Measurements from ENCODE around the gene CYP2W1. TPM values are rescaled to one million over a fixed set of nuclear protein-coding genes. Genes with fewer than 3 reads are reported as not detected.

Gene CYP2W1
- polyA plus RNA-seq, 2 of the 4 experiments (the other 2 are of a cell fraction) = not detected

- H3K9me3 ChIP-seq = no peaks in the 10 kb centered on the region
- ChIA-PET CTCF (interaction anchor here (1.0 to 3.0 kb wide), 6 partner anchors 11 to 194 kb away, joined by 3 to 38 read pairs (median 4); no protein-coding TSS in a partner anchor), POLR2A (no interaction called here)
- no peak overlapping the region for H3K4me3 ChIP-seq
- peaks cover 20% of the 10 kb centered on the region for H3K4me1 ChIP-seq
- TF ChIP-seq ZNF302 (CRISPR knock-in tag; IDR thresholded peaks at IDR 0.05) (no peak), POLR2AphosphoS2 (conservative IDR thresholded peaks at IDR 0.05; ENCODE audit: low read length) (no peak), CHD4 (IDR thresholded peaks at IDR 0.05; ENCODE audit: borderline replicate concordance) (no peak), ATOH8 (CRISPR knock-in tag; IDR thresholded peaks at IDR 0.05; ENCODE audit: low read depth) (no peak), EP300 (IDR thresholded peaks at IDR 0.05) (no peak), BHLHE40 (IDR thresholded peaks at IDR 0.05; ENCODE audit: low read depth, low read length) (no peak), HOXB13 (CRISPR knock-in tag; IDR thresholded peaks at IDR 0.05; ENCODE audit: low read depth) (no peak), ESRRA (IDR thresholded peaks at IDR 0.05; ENCODE audit: borderline replicate concordance, low read length) (no peak), JUN (IDR thresholded peaks at IDR 0.05) (no peak), PBX3 (IDR thresholded peaks at IDR 0.05) (no peak)
- TF ChIP-seq, protein P1, sequence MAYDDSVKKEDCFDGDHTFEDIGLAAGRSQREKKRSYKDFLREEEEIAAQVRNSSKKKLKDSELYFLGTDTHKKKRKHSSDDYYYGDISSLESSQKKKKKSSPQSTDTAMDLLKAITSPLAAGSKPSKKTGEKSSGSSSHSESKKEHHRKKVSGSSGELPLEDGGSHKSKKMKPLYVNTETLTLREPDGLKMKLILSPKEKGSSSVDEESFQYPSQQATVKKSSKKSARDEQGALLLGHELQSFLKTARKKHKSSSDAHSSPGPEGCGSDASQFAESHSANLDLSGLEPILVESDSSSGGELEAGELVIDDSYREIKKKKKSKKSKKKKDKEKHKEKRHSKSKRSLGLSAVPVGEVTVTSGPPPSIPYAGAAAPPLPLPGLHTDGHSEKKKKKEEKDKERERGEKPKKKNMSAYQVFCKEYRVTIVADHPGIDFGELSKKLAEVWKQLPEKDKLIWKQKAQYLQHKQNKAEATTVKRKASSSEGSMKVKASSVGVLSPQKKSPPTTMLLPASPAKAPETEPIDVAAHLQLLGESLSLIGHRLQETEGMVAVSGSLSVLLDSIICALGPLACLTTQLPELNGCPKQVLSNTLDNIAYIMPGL (CRISPR knock-in tag; IDR thresholded peaks at IDR 0.05; ENCODE audit: borderline replicate concordance) = no peak
- H3K27ac ChIP-seq = no peak overlapping the region
- DNase-seq (ENCODE audit: low read depth in 1 of 2, low spot score in 1 of 2) (no peak), ATAC-seq (no peak), FAIRE-seq (no peak)
- H3K4me2 ChIP-seq = no peak overlapping the region
- WGBS (ENCODE audit: missing lambda C conversion rate) = 87% methylated on average over 10 of the region's 19 CpGs
Measured at GRCh38 chr7:981793-982510, 1.0 kb upstream of the CYP2W1 start.

- WGBS (ENCODE audit: missing lambda C conversion rate) = 78% methylated on average over 9 of the region's 10 CpGs
- Histone ChIP-seq H3K4me3 (no peak overlapping the region), H3K4me1 (peaks cover 15% of the 10 kb centered on the region), H3K4me2 (no peak overlapping the region), H3K27ac (no peak overlapping the region), H3K9me3 (no peaks in the 10 kb centered on the region)
- POLR2A ChIA-PET = no interaction called here
- no peak for TF ChIP-seq SREBF2 (IDR thresholded peaks at IDR 0.05)
- no peak for TF ChIP-seq JUNB (IDR thresholded peaks at IDR 0.05)
- no peak for TF ChIP-seq KDM5A (IDR thresholded peaks at IDR 0.05)
- TF ChIP-seq, protein P2, sequence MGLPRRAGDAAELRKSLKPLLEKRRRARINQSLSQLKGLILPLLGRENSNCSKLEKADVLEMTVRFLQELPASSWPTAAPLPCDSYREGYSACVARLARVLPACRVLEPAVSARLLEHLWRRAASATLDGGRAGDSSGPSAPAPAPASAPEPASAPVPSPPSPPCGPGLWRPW (IDR thresholded peaks at IDR 0.05) = no peak
- TF ChIP-seq ATOH8 (CRISPR knock-in tag; IDR thresholded peaks at IDR 0.05; ENCODE audit: low read depth) = no peak
- TF ChIP-seq ZFP36 (IDR thresholded peaks at IDR 0.05; ENCODE audit: borderline replicate concordance, partially characterized antibody) = no peak
- TF ChIP-seq EP300 (IDR thresholded peaks at IDR 0.05) = no peak
- ATAC-seq (no peak), FAIRE-seq (no peak), DNase-seq (ENCODE audit: low read depth in 1 of 2, low spot score in 1 of 2) (no peak)
- CTCF ChIA-PET = interaction anchor here (1.0 to 3.0 kb wide), 5 partner anchors 10 to 193 kb away, joined by 3 to 38 read pairs (median 6); no protein-coding TSS in a partner anchor
Measured at GRCh38 chr7:982511-983003, 424 bp upstream of the CYP2W1 start.

DNA sequence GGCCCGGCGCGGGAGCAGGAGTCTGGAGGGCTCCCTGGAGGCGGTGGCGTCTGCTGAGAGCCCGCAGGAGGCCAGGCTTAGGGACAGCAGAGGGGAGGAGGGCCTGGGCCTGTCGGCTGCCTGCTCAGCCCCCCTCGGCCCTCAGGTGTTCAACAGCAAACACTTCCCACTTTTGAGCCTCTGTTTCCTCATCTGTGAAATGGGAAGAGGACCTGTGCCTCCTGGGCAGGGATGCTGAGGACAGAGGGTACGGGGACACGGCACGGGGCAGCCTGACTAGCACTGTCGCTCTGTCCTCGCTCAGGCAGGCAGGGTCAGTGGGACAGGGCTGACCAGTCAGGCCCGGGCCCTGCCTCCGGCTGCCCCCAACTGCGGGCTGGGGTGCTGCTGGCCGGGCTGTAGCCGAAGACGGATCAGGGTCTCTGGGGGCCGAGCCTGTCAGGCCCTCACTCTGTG is 663 bp downstream of the CYP2W1 start:
- no peak overlapping the region for H3K4me2 ChIP-seq
- no peak overlapping the region for H3K27ac ChIP-seq
- H3K4me3 ChIP-seq = no peak overlapping the region
- CTCF ChIA-PET = interaction anchor here (1.5 to 4.0 kb wide), 2 partner anchors 9 to 82 kb away, joined by 11 to 22 read pairs; no protein-coding TSS in a partner anchor
- POLR2A ChIA-PET = interaction anchor here (2.1 kb wide), 1 partner anchor 8 kb away, joined by 8 read pairs; the partner anchor contains the start of gene COX19
- DNase-seq (ENCODE audit: low read depth in 1 of 2, low spot score in 1 of 2) = no peak
- ATAC-seq = no peak
- 0 out of 2 replicates have a peak, but pooled peaks have one; percentile 24 for TF ChIP-seq KDM1A (IDR thresholded peaks at IDR 0.05; ENCODE audit: low read depth)
- no peak for TF ChIP-seq BHLHE40 (IDR thresholded peaks at IDR 0.05; ENCODE audit: low read depth, low read length)
- TF ChIP-seq ZFP36 (IDR thresholded peaks at IDR 0.05; ENCODE audit: borderline replicate concordance, partially characterized antibody) = peak; percentile 90
- no peak for FAIRE-seq
- WGBS (ENCODE audit: missing lambda C conversion rate) = 86% methylated on average over 20 of the region's 20 CpGs
- no peaks in the 10 kb centered on the region for H3K9me3 ChIP-seq
- peaks cover 12% of the 10 kb centered on the region; the same call in 1 of the 3 replicates for H3K4me1 ChIP-seq
